Activated CD8-positive, alpha-beta memory T cell treated with anti-CD3 and anti-CD28 coated beads for 4 hours (primary cell): Measurements from ENCODE around the gene SYT13.

ENCODE experiments used
- DNase-seq, 2 donors: peaks; one replicate each; pipeline ENCODE4 v3.0.0-alpha.2; 2020; ENCODE audit warnings: low read depth in 2 of 2

Gene SYT13, protein sequence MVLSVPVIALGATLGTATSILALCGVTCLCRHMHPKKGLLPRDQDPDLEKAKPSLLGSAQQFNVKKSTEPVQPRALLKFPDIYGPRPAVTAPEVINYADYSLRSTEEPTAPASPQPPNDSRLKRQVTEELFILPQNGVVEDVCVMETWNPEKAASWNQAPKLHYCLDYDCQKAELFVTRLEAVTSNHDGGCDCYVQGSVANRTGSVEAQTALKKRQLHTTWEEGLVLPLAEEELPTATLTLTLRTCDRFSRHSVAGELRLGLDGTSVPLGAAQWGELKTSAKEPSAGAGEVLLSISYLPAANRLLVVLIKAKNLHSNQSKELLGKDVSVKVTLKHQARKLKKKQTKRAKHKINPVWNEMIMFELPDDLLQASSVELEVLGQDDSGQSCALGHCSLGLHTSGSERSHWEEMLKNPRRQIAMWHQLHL

DNA sequence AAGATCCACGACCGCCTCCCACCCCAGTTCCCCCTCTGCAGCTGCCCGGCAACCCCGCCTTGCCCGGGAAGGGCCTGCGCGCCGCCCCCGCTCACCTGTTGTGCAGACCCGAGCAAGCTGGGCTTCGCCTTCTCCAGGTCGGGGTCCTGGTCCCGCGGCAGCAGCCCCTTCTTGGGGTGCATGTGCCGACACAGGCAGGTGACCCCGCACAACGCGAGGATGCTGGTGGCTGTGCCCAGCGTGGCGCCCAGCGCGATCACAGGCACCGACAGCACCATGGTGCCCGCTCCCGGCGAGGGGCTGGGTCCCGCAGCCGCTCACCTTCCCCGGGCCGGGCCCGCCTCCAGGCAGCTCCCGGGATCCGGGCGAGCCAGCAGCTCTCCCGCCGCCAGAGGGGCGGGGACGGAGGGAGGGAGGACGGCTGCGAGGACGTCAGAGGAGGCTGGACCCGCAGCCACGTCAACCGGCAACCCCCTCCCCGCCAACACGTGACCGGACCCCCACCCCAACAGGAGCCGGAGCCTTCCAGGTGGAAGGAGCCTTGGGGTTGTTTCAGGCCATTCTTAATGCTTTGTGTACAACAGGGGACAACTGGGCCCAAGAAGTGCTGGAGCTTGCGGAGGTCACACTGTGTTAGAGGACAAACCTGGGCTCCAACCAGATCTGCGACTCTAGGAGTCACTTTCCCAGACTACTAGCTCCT lies at the start of gene SYT13:
TSS of gene SYT13 (minus strand) at position 412 of the 703 bp plus-strand sequence. CDS start at position 278, 134 bp downstream.
- no peak for DNase-seq

DNA sequence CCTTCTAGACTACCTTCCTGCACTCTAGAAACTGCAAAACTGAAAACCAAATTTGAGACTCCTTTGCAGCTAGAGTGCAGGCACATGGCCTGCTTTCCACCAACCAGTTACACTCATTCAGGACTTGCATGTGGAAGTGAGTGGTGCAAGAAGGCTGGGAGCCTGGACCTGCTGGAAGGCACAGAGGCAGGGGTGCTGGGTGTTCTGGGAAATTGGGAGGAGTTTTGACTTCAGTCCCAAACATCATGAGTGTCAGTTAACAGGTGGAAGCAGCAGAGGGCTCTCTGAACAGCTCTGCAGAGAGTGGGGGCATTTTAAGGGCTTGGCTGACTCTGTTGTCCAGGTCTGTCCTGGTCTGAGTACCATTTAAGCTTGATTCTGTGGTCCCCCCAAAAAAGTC lies 49.3 kb upstream of the SYT13 start:
- DNase-seq: no peak

DNA sequence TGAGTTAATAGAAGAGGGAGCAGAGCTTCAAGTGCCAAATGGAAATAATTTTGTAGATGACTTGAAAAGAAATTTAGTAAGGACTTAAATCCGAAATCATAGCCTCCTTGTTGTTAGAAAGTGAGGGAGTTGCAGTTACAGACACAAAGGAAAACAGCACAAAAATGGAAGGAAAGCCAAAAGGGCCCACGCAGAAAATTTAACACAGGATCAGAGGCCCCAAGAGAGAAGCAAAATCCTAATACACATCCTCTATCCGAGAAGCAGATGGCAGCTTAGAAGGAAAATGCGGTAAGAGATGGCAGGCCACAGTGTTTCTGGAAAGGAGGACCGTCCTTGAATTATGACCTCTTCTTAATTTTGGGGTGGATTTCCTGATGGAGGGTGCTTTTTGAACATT lies 48.7 kb upstream of the SYT13 start:
- DNase-seq: no peak

DNA sequence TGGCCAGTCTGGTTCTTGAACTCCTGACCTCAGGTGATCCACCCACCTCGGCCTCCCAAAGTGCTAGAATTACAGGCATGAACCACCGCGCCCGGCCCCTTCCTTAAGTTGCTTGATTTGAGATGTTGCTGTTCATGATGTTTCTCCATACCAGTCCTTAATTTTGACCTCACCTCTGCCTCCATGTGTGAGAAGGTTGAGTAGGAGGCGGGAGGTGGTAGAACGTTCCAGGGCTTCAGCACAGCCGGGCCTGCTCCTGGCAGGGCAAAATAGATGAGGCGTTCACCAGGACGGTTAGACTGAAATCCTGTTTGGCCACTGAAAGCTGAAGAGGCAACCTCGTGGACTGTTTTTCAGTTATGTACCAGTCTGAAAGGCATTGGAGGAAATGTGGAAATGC lies 48.3 kb upstream of the SYT13 start:
- DNase-seq: no peak

DNA sequence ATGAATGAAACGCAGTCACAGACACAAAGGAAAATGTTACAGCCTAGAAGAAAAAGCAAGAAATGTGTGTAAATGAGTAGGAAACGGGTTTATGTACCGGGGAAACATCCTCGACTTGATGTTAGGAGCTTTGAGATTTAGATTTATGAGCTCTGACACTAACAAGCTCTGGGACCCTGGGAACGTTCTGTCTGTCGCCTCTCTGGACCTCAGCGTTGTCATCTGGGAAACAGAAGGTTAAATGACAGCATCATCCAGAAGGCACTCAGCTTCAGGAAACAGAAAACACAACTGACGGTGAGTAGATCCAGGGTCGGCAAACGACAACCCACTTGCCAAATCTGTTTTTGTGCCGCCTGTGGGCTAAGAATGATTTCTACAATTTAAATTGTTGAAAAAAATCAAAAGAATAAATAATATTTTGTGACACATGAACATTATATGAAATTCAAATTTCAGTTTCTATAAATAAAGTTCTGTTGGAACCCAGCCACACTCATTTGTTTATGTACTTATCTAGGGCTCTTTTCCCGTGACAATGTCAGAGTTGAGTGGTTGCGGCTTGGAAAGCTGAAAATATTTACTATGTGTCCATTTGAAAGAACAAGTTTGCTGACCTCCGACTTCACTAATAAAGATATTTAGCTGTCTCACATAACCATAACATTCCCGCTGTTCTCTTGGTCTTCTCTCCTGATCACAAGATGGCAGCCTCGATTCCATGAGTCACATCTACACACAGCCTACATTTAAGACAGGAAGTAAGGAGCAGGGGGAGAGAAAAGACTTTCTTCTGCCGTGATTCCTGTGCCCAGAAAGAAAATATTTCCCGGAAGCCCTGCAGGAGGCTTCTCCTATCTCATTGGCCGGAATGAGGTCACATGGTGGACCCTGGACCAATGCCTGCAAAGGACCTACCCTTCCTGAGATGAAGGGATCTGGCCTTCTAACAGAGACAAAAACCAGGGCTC lies 47.1 kb upstream of the SYT13 start:
- DNase-seq: no peak

DNA sequence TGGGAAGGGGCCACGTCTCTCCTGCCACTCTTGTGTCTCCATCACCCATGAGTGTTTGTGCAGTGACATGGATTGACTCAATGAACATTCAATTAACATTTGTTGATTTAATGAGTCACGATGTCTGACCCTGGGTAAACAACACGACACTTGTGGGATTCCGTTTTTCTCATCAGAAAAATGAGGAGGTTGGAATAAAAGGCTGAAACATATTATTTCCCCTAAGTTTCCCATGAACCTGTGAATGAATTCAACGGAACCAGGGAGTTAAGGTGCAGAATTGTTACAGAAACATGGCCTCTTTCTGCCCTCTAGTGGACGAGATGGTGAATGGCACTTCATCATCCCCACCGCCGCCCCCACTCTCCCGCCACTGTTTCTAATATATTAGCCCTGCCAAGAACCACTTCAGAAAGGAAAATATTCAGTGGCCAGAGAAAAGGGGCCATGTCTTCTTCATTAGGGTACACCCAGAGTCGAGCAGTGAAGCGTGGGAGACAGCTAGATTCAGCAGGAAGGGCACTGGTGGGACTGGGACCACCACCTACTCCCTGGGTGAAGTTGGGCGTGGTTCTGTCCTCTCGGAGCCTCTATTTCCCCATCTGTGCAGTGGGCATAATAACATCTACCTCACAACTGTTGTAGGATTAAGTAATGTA lies 46.3 kb upstream of the SYT13 start:
- no peak for DNase-seq

DNA sequence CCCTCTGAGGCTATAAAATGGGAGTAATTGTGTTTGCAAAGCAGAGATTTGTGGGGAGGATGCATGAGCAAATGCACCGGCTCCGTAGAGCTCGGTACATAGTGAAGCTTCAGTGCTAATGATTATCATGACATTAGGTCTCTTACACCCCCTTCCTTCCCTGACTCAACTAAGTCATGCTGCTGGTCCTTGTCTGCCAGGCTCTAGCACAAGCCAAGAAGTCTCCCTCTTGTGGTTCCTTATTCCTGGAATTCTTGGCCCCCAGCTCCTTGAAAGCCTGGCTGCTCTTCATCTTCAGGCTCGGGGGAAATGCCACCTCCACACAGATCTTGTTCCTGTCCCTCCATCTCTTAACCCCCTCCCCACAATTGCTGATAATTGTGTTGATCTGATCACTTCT lies 45.7 kb upstream of the SYT13 start:
- no peak for DNase-seq

DNA sequence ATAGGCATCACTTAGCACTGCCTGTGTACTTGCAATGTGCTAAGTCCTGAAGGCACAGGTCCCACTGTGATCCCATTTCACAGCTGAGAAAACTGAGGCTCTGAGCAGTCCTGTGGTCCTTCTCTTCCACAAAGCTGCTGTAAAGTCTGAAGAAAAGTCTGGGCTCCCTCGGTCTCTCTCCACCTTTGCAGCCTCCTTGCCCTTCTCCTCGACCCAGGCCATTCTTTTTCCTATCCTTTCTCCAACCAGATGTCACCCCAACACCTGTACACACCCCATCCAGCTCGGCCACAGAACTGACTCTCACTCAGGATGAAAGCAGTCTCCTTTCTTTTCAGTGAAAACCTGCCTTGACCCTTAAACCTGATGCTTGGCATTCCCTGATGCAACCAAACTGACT lies 42.6 kb upstream of the SYT13 start:
- DNase-seq: no peak

DNA sequence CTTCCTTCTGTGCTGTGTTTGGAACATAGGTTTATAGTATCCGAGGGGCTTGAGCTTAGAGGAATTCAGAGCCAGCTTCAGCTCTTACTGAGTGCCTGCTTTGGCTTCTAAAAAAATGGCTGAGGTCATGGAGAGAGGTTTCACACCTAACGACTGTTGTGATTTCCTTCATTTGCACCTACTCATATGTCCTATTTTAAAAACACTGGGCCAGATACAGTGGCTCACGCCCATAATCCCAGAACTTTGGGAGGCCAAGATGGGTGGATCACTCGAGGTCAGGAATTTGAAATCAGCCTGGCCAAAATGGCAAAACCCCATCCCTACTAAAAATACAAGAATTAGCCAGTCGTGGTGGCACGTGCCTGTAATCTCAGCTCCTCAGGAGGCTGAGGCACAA lies 38.3 kb upstream of the SYT13 start:
- no peak for DNase-seq

DNA sequence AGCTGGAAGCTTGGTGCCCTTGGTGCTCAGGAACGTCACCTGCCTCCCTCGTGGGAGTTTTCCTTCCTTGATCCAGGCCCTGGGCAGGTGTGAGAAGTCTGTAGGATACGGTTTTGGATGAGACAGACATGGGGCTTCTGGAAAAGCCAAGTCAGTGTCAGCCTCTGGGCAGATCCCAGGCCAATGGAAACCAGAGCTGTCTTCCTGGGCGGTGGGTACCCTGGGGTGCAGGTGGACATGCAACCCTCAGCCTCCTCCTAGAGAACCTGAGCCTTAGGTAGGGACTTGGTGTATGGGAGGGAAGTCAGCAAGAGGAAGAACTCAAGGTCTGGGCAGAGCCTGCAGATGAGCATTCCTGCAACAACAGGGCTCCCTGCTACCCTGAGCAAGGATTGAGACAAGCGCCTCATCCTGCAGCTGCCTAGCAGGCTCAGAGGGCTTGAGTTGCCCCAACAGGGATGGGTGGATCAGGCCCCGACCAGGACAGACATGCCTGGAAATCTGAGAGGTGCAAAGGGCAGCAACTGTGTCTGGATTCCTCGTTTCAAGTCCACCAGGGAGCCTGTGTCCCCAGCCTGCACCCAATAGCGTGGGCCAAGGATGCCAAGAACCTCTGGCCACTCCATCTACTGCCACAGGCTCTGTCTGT lies 37.6 kb upstream of the SYT13 start:
- DNase-seq: no peak

DNA sequence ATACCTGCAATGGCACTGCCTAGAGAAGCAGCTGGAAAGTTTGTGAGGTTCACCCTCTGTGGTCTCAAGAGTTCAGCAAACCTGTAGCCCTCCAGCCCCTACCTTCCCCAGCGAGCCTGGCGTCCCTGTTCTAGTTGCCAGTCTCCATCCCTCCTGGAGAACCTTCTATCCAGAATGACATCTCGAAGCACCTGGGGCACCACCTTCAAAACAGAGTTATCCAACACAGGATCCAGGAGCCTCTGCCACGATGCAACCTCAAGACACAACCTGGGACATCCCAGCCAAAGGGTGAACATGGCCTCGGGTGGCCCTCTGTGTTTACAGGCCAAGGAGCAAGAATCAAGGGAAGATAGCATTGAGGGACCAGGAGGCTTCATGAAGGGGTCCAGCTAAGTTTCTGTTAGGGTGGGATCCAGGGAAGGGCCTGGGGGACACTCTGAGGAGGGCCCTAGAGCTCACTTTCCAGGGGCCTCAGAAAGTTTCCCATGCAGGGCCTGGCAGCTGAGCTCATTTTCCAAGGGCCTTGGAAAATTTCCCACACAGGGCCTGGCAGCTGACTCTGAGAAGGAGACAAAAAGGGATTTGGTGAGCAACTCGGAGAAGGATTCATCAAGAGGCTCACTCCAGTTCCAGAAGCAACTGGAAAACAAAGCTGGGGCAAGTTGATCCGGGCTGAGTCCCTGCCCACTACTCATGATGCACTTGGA lies 36.9 kb upstream of the SYT13 start:
- no peak for DNase-seq

DNA sequence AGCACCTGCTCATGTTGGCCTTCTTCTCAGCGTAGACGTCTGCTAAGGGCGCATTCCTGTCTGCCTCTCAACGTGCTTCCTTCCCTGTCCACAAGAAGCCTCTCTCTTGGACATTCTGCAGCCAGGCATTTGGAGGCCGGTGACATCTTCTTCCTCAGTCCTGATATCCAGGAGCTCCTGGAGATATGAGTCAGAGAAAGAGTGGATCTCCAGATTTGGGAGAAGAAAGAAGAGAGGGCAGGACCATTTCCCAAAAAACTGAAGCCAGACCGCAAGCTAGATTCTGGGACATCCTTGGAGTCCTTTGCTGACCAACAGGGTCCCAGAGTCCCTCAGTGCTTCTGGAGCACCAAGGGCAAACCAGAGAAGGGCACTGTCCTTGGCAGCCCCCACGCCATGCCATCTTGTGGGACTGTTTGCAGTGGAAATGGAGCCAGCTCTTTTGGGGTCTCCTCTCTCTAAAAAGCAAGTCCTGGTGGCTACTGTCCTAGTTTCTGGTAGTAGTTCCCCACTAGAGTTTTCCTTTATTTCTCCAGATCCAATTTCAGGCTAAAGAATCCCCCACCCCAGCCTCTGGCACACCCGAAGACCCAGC lies 36.1 kb upstream of the SYT13 start:
- DNase-seq: no peak

DNA sequence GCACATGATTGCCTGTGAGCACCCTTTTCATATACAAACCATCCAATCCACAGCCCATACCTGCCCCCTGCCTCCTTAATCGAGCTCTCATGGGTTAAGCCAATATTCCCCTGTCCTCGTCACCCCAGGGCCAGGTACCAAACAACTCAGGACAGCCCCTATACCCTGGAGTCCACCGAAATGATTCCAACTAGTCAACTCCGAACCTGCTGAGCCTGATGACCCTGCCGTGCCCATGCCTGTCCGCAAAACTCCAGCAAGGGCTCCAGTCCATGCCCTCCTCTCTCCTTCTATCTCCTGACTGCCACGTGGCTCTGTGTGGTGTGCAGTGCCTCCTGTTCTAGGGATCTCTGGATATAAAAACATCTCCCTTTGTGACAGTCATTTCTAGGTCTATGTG lies 35.5 kb upstream of the SYT13 start:
- no peak for DNase-seq

DNA sequence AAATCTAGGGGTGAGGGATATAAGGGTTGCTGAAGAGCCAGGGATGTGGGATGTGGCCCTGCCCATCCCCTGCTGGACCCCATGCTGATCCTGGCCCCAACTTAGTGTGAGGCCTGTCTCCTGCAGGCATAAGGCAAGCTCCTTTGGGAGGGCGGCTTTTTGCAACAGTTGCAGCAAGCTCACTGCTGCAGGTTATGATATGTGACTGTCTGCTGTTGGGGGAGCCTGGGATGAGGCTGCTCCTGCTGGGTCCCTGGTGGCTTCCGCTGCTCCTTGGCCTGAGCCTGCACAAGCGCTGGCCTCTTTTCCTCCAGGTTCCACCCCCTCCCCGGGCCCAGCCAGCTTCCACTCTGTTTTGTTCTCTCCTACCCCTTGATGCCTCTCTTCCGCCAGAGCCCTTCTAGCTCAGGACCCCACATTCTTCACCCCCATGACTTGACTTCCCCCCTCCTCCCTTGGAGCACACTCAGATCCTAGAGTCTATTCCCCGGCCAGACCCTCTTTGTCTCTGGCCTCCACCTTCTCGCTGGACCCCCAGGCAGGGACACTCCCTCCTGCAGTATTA lies 35.0 kb upstream of the SYT13 start:
- no peak for DNase-seq

DNA sequence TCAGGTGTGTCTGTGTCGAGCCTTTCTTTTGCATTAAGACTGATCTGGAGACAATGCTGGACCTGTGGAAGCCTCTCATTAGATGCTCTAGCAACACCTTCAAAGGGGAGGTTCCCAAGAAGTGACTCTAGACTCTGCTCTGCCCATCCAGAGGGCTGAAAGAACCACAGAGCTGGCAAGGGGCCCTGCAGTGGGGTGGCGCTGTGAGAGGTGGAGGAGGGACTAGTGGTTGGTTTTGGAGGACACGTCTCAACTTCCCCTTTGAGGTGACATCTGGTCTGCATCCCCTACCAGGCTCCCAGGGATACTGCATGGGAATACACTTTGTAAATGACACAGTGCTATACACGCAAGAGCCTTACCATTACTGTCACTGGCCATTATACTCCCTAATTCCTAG lies 34.2 kb upstream of the SYT13 start:
- DNase-seq: no peak

DNA sequence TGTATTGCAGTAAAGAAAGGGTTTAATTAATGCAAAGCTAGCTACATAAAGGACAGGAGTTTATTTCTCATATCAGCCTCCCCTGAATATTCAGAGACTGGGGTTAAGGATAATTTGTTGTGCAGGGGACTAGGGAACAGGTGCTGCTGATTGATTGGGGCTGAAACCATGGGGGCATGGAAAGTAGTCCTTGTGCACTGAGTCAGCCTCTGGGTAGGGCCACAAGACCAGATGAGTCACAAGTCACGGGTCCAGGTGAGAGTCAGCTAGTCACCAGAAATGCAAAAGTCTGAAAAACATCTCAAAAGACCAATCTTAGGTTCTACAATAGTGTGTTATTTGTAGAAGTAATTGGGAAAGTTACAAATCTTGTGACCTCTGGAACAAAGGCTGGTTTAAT lies 32.9 kb upstream of the SYT13 start:
- DNase-seq: no peak

DNA sequence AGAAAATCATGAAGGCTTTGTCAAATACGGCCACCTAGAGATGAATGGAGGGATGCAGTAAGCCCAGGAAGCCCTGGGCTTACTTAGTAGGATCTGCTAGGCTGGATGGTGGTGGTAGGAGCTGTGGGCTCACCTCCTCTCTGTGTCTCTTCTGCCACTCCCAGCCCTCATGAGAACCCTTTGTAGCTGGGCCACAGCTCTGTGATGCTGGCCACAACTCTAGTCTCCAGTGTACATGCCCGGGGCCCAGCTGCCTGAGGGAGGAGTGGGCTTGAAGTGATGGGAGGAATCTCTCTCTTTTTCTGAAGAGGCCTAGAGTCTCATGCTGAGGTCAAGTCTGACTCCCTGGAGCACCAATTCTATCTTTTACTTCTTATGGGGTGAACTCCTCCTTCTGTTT lies 32.4 kb upstream of the SYT13 start:
- DNase-seq: no peak

DNA sequence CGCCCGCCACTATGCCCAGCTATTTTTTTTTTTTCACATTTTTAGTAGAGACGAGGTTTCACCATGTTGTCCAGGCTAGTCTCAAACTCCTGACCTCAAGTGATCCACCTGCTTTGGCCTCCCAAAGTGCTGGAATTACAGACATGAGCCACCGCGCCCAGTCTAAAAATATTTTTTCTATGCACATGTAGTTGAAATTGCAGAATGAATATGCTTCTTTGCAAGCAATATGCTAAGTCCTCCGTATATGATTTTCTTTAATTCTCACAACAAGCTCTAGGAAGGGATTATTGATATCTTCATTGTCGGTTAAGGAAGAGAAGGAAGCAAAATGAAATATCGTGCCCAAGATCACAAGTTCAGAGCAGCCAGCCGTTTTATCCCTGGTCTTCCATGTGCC lies 30.1 kb upstream of the SYT13 start:
- DNase-seq: no peak

DNA sequence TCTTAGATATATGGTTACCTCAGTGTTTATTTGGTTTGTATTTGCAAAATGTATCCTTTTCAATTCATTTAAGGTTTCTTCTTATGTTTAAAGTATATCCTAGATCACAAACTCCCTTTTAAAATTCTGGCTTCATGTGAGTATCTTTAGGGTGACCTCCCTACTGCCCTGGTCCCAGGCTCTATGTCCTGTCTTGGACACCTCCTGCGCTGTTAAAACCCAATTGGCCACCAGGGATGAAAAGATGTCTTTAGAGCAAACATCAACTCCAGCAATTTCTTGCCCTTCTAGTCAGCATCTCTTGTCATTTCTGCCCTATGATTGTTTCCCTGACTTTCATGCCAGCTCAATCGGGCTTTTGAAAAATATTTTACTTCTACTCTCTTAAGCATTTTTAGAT lies 28.8 kb upstream of the SYT13 start:
- no peak for DNase-seq
